ENCODE data around the gene ELOA.
A peak's percentile ranks its signal among the peaks of the same experiment; 100 is the strongest.
"Not testable (repeated sequence)": the region's sequence is repeated elsewhere in the genome, so short reads cannot be mapped to it uniquely, and the experiment has no call there.

ELOA gene

GRCh38 chr1:23733281-23733680 is 10.0 kb upstream of the ELOA start:
- not testable (repeated sequence) for DNase-seq

GRCh38 chr1:23736437-23737134 is 6.7 kb upstream of the ELOA start:
- DNase-seq: peak in 1 of 5 experiments; percentile 83

- no peak for DNase-seq
Measured at GRCh38 chr1:23741609-23742008, 1.7 kb upstream of the ELOA start.

DNA sequence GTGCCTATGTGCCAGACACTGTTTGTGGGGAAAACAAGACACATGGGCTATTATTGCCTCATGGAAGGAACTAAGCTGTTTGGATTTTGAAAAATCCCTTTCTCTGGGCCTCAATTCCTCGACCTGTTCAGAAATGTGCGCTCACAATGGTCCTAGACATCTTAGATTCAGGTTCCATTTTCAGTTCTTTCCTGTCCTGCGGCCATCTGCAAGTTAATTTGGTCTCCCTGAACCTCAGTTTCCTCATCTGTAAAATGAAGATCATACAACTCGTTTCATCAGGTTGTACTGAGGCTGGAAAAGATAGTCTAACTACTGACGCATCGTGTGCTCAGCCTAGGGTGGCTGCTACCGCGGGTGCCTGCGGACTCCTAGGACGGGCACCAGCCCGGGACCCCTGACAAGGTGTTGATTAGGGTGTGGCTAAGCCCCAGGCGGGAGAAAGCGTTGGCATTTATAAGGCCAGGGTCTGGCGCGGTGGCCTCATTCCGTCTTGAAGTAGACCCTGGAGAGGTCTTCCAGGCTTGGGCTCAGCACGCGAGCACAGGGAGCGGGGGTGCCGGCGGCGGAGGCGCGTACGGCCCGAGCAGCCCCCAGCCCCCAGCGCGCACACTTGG is 493 bp upstream of the ELOA start:
- DNase-seq: peak in 2 of 5 experiments; percentile 7 to 8

DNA sequence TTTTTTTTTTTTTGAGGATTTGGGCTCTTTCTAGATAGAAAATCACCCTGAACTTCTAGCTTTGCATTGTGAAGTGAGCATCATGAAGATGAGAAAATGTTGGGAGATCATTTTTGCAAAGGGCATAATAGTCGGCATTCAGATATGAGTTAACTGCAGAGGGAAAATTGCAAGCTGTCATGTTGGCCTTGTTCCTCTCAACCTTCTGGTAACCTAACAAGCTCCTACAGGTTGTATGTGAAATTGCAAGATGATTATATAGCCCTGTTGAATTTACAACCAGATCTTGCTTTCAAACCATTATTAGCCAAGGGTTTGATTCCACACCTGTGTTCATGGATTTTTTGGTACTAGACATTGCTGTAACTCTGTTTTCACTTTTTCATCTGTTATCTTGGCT is 2.2 kb downstream of the ELOA start:
- DNase-seq: peak in 1 of 5 experiments; percentile 72

- no peak for DNase-seq
Measured at GRCh38 chr1:23748016-23748415, 4.7 kb downstream of the ELOA start.

DNA sequence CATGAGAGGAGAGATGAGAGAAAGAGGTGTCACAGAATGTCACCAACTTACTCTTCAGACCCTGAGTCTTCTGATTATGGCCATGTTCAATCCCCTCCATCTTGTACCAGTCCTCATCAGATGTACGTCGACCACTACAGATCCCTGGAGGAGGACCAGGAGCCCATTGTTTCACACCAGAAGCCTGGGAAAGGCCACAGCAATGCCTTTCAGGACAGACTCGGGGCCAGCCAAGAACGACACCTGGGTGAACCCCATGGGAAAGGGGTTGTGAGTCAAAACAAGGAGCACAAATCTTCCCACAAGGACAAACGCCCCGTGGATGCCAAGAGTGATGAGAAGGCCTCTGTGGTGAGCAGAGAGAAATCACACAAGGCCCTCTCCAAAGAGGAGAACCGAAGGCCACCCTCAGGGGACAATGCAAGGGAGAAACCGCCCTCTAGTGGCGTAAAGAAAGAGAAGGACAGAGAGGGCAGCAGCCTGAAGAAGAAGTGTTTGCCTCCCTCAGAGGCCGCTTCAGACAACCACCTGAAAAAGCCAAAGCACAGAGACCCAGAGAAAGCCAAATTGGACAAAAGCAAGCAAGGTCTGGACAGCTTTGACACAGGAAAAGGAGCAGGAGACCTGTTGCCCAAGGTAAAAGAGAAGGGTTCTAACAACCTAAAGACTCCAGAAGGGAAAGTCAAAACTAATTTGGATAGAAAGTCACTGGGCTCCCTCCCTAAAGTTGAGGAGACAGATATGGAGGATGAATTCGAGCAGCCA is 8.0 kb downstream of the ELOA start:
- peak in 1 of 5 experiments; percentile 67 for DNase-seq

DNA sequence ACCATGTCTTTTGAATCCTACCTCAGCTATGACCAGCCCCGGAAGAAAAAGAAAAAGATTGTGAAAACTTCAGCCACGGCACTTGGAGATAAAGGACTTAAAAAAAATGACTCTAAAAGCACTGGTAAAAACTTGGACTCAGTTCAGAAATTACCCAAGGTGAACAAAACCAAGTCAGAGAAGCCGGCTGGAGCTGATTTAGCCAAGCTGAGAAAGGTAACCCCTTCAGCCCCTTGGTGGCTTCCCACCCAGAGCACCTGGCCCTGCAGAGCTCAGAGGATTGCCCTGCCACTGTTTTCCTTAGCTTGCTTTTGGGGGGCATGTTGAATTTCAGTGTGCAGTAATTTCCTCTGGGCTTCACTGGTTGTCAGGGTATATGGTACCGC is 8.5 kb downstream of the ELOA start:
- DNase-seq: no peak

DNA sequence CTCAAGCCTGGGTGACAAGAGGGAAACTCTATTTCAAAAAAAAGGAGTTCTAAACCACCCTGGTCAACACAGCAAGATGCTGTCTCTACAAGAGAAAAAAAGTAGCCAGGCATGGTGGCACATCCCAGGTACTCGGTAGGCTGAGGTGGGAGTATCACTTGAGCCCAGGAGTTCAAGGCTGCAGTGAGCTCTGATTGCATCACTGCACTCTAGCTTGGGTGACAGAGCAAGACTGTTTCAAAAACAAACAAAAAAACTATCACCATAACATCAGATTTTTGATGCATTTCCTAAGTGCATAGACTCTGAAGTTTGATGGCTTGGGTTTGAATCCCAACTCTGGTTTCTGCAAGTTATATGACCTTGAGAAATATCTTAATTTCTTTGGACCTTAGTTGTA is 9.6 kb downstream of the ELOA start:
- no peak for DNase-seq

- DNase-seq: no peak
Measured at GRCh38 chr1:23756676-23757075, 13.4 kb downstream of the ELOA start.

DNA sequence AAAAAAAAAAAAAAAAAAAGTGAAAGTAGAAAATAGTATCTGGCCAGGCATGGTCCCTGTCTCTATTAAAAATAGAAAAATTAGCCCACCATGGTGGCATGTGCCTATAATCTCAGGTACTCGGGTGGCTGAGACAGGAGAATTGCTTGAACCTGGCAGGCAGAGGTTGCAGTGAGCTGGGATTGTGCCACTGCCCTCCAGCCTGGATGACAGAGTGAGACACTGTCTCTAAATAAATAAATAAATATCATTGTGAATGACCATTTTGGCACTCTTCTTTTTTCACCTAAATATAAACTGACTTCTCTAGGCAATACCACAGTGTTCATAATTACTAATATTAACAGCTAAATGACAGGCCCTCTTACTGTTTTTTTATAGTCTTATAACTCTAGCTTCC is 14.5 kb downstream of the ELOA start:
- DNase-seq: no peak

GRCh38 chr1:23759277-23759676 is 16.0 kb downstream of the ELOA start:
- no peak for DNase-seq

GRCh38 chr1:23763041-23763577 is 19.8 kb downstream of the ELOA start:
- DNase-seq: no peak

DNA sequence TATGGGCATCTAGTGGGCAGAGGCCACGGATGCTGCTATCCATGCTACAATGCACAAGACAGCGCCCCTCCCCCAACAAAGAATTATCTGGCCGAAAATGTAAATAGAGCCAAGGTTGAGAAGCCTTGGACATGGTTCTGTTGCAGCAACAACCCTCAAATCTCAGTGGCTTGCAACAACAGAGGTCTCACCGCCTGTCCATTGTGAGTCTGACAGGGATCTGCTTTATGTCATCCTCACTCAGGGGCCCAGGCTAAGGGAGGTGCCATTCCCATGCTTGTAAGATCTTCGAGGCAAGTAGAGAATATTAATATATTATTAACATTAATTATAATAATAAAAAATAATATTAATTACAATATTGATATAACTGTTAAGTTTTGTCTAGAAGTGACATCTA is 25.5 kb downstream of the ELOA start:
- DNase-seq: no peak

DNA sequence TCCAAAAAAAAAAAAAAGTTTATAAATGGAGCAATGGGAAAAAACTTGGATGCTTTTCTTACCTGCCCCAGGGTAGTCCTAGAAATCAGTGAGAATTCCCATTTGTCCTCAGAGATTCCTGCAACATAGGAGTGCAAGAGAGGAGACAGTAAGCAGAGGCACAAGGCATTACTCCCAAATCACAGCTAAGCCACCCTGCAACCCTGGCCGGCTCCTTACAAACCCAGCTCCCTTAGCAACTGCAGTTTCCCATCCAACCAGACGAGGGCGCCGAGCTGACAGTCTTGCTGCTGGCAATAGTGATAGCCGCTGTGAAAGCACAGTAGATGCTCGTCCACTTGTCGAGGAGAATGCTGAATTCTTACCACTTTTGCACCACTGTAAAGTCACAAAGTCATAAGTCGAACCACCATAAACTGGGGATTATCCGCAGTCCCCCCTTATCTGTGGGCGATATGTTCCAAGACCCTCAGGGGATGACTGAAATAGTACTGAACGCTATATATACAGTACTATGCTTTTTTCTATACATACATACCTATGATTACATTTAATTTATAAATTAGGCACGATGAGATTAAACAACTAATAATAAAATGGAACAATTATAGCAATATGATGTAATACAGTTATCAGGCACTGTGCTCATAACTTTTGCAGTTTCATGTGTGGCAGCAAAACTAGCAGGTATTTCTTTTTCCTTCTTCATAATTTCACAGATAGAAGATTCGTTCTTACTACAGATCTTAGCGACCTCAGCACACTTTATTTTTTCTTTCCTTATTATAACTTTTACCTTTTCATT is 29.0 kb downstream of the ELOA start:
- peak; percentile 58 to 80 (median 72) for DNase-seq

DNA sequence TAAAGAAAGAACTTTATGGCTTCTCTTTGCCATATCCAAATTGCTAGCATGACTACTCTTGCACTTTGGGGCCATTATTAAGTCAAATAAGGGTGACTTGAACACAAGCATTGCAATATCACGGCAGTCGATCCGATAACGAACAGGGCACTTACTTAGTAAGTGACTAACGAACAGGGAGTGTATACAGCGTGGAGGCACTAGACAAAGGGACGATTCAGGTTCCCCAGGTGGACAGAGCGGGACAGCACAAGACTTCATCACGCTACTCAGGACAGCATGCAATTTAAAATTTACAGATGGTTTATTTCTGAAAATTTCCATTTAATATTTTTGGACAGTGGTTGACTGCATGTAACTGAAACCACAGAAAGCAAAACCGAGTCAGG is 29.6 kb downstream of the ELOA start:
- no peak for DNase-seq

GRCh38 chr1:23774174-23774880 is 31.1 kb downstream of the ELOA start:
- DNase-seq: no peak

DNA sequence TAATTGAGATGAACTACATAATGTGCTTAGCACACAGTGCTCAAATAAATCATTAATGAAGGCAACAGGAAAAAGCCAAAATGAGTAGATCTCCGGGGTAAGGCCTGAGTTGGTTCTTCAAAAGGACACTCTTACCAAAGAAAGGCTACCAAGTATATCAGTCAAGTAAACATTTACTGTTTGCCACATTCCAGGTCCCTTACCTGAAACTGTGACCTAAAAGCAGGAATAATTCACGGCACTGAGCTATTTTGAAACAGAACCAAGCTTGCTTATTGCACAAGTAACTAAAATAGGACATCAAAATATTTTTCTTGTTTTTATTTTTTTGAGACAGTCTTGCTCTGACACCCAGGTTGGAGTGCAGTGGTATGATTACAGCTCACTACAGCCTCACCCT is 32.9 kb downstream of the ELOA start:
- DNase-seq: no peak

- peak; percentile 62 to 90 (median 77) for DNase-seq
Measured at GRCh38 chr1:23777979-23778814, 34.9 kb downstream of the ELOA start, which contains the start of gene PITHD1. Gene PITHD1, plus strand, starts transcription at chr1:23778418. Its CDS starts 98 bp downstream, at chr1:23778516.

DNA sequence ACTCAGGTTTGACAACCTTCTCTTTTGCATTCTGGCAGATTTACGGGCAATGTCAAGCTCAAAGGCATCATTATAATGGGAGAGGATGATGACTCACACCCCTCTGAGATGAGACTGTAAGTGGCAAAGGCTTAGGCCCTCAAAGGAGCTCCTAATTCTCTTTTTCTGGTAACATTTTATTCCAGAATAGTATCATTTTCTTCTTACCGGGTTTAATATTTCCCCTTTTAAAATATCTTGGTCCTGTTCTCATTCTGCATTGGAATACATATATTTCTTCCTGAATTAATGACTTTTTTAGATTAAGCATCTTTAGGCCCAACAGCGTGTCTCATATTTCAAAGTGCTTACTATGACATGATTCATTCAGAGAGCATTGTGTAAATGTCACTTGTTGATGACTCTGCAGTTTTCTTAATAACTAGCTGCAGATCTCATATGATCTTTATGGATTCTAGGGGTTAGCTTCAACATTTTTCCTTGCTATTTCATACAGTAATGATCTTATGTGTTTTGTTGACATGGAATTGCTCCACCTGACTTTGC is 36.6 kb downstream of the ELOA start:
- DNase-seq: no peak

DNA sequence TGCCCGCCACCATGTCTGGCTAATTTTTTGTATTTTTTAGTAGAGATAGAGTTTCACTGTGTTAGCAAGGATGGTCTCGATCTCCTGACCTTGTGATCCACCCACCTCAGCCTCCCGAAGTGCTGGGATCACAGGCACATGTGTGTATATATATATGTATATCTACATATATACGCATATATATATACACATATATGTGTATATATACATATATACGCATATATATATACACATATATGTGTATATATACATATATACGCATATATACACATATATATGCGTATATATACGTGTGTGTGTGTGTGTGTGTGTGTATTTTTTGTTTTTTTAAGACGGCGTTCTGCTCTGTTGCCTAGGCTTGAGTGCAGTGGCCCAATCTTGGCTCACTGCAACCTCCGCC is 39.9 kb downstream of the ELOA start:
- DNase-seq: not testable (repeated sequence)

All from T-helper 2 cell (primary cell).